B cell (primary cell): ENCODE measurements around the gene ZNF184. TPM values are rescaled to one million over a fixed set of nuclear protein-coding genes. Genes with fewer than 3 reads are reported as not detected.

Experiments
- ATAC-seq: fragments of 200-7000 bp; cut with Tn5 transposase; one replicate; pipeline ENCODE4 v1.10.0; 2021; ENCODE audit warnings: low read depth, mild to moderate bottlenecking, moderate number of reproducible peaks, moderate library complexity
- CTCF ChIA-PET: fragments of 350-600 bp; sonication (Branson Sonifier 250); formaldehyde crosslinking; loops from one replicate; lab custom pipeline; 2021; ENCODE audit warnings: antibody characterized with exemption, inconsistent platforms; lab: Charles Lee
- POLR2A ChIA-PET: fragments of 350-600 bp; sonication (Branson Sonifier 250); formaldehyde crosslinking; loops from one replicate; lab custom pipeline; 2021; ENCODE audit warnings: antibody characterized with exemption; lab: Charles Lee
- DNase-seq: peaks from one replicate; pipeline ENCODE4 v3.0.0; 2013
- H2AFZ ChIP-seq: 2 replicates; pipeline ENCODE4 v1.6.1; 2012; ENCODE audit warnings: mild to moderate bottlenecking, low read depth, low read length; ENCODE audit not compliant: insufficient read depth, poor library complexity, severe bottlenecking
- H3K27ac ChIP-seq, 2 donors: 1 replicate in 1 of 2; 2 replicates in 1 of 2; pipeline ENCODE4 v1.5.1; 2012 to 2013; ENCODE audit warnings: low read length in 2 of 2, mild to moderate bottlenecking in 2 of 2, moderate library complexity in 1 of 2
- H3K27me3 ChIP-seq, 4 experiments: fragments of 200-600 bp in 1 of 4; sonication (generic) in 1 of 4; replicated peaks in 1 of 4; 1 replicate in 2 of 4; 2 replicates in 2 of 4; pipeline versions ENCODE4 v1.6.1 to v1.7.0; 2013 to 2016; ENCODE audit warnings: low read length in 3 of 4, mild to moderate bottlenecking in 2 of 4, mixed read lengths in 1 of 4, moderate library complexity in 1 of 4; ENCODE audit not compliant: insufficient read depth in 4 of 4, control insufficient read depth in 3 of 4; ENCODE audit errors: control extremely low read depth in 1 of 4
- H3K36me3 ChIP-seq, 2 experiments: replicated peaks in 1 of 2; 1 replicate in 1 of 2; 2 replicates in 1 of 2; pipeline versions ENCODE4 v1.6.1 to v1.7.1; 2013; ENCODE audit warnings: low read length in 1 of 2; ENCODE audit not compliant: insufficient read depth in 2 of 2, control insufficient read depth in 1 of 2; ENCODE audit errors: control extremely low read depth in 1 of 2, extremely low read depth in 1 of 2
- H3K4me1 ChIP-seq, 2 donors: fragments of 200-600 bp in 1 of 2; sonication (generic) in 1 of 2; 1 replicate in 1 of 2; 2 replicates in 1 of 2; pipeline versions ENCODE4 v1.5.1 to v1.6.1; 2013 to 2017; ENCODE audit warnings: low read length in 2 of 2; ENCODE audit not compliant: control insufficient read depth in 2 of 2, insufficient read depth in 2 of 2
- H3K4me2 ChIP-seq: replicated peaks from 2 replicates; pipeline ENCODE3; 2012; ENCODE audit warnings: mild to moderate bottlenecking, low read depth, low read length; ENCODE audit not compliant: poor library complexity, severe bottlenecking
- H3K4me3 ChIP-seq, 5 experiments: fragments of 200-600 bp in 1 of 5; sonication (generic) in 1 of 5; 1 replicate in 3 of 5; 2 replicates in 2 of 5; pipeline versions ENCODE4 v1.5.1 to v1.7.0; 2011 to 2016; ENCODE audit warnings: low read length in 4 of 5, mild to moderate bottlenecking in 4 of 5, low read depth in 2 of 5, control low read depth in 1 of 5, moderate library complexity in 1 of 5; ENCODE audit not compliant: insufficient read depth in 1 of 5; ENCODE audit errors: control extremely low read depth in 1 of 5, extremely low read depth in 1 of 5
- H3K79me2 ChIP-seq: fragments of 200-600 bp; sonication (generic); one replicate; pipeline ENCODE4 v1.6.0; 2016; ENCODE audit warnings: low read length; ENCODE audit not compliant: control insufficient read depth, insufficient read depth
- H3K9ac ChIP-seq: fragments of 200-600 bp; sonication (generic); 2 replicates; pipeline ENCODE4 v1.6.1; 2017; ENCODE audit warnings: mild to moderate bottlenecking, low read length, moderate library complexity
- H3K9me3 ChIP-seq, 3 donors: one replicate each; pipeline versions ENCODE4 v1.6.1 to v1.7.1; 2013; ENCODE audit warnings: low read length in 2 of 3; ENCODE audit not compliant: control insufficient read depth in 2 of 3, insufficient read depth in 1 of 3; ENCODE audit errors: control extremely low read depth in 1 of 3
- H4K20me1 ChIP-seq: 2 replicates; pipeline ENCODE4 v1.6.0; 2012; ENCODE audit warnings: mild to moderate bottlenecking, low read length; ENCODE audit not compliant: insufficient read depth, control insufficient read depth, poor library complexity, severe bottlenecking
- H3K27ac Mint-ChIP-seq: one replicate; pipeline ENCODE4 v1.8.0; 2021; ENCODE audit warnings: mixed read lengths
- H3K27me3 Mint-ChIP-seq: one replicate; pipeline ENCODE4 v1.8.0; 2021; ENCODE audit warnings: mixed read lengths
- H3K4me1 Mint-ChIP-seq: one replicate; pipeline ENCODE4 v1.8.0; 2021; ENCODE audit warnings: mixed read lengths
- H3K4me3 Mint-ChIP-seq: one replicate; pipeline ENCODE4 v1.8.0; 2021; ENCODE audit warnings: mixed read lengths
- H3K9me3 Mint-ChIP-seq: one replicate; pipeline ENCODE4 v1.8.0; 2022; ENCODE audit warnings: mixed read lengths; ENCODE audit not compliant: insufficient read depth
- EZH2 ChIP-seq: IDR thresholded peaks from 2 replicates; pipeline ENCODE4 v1.6.1; 2012; ENCODE audit warnings: borderline replicate concordance, low read depth, mild to moderate bottlenecking, moderate library complexity, low read length; ENCODE audit not compliant: insufficient read depth, poor library complexity, severe bottlenecking
- WGBS: methylation state at CpG from one replicate; pipeline ENCODE4 v1.1.5; 2013; ENCODE audit warnings: missing lambda C conversion rate; ENCODE audit not compliant: insufficient coverage; 5-methylcytosine and 5-hydroxymethylcytosine counted together
- intact Hi-C: fragments of 100-400 bp; cut with micrococcal nuclease; formaldehyde crosslinking; loops from one replicate; pipeline ENCODE4 v1.10.0; 2022
- polyA plus RNA-seq: library from polyadenylated mRNA; depleted of rRNA; stranded (reverse); fragments of >200 nt; gene quantifications from 2 replicates; pipeline ENCODE4 v1.2.3, GENCODE V29; 2012
- total RNA-seq, 2 donors: library from RNA; stranded (reverse); fragments of 120-200 nt in 1 of 2; gene quantifications; 1 replicate in 1 of 2; 2 replicates in 1 of 2; pipeline versions ENCODE4 v1.2.3 to v1.2.4, GENCODE V29; 2013 to 2022
- TF ChIP-seq, protein P1 (sequence below): fragments of 200-600 bp; IDR thresholded peaks from one replicate; pipeline ENCODE4 v1.8.0; 2022; ENCODE audit warnings: antibody characterized with exemption, mild to moderate bottlenecking

Gene ZNF184
- total and polyA plus RNA-seq, 2 donors (not counting 1 experiment from before 2014, with no cell fraction given): 3.7 to 11.8 TPM

DNA sequence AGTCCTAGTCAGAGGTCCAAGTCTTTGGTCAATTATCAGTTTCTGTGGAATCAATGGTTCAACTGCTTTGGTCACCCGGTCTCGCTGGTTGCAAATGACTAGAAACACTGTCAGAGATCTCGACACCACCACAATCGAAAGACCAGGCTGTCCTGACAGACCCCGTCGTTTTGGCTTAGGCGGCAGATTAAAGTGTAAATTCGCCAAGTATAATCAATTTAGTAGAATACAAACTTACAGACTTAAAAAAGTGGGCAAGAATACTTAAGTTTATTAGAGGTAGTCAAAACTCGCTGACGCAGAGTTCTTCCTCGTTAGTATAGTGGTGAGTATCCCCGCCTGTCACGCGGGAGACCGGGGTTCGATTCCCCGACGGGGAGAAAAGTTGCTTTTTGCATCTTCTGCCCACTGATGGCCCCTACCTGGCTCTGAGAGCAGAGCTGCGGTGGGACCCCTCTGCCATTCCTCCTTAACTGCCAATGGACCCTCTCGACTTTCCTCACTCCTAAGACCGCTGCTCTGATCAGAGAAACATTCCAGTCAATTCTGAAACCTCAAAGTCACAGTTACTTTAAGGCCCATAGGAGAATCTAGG is 30.6 kb upstream of the ZNF184 start:
- ATAC-seq (peak; percentile 44), DNase-seq (peak; percentile 89)
- Histone ChIP-seq H3K27me3 (peaks cover 0 to 4% (median 1%) of the 10 kb centered on the region in 4 experiments), H3K4me2 (peak overlapping the region; percentile 72), H3K9ac (peak overlapping the region; percentile 63), H3K4me3 (peak overlapping the region; percentile 48 to 82 (median 74)), H3K36me3 (no peaks in the 10 kb centered on the region), H4K20me1 (no peaks in the 10 kb centered on the region), H3K79me2 (no peaks in the 10 kb centered on the region), H3K9me3 (peaks cover 0 to 3% (median 0%) of the 10 kb centered on the region in 3 donors), H2AFZ (peak overlapping the region; percentile 60), H3K4me1 (peaks cover 9 to 24% of the 10 kb centered on the region in 2 donors), H3K27ac (peak overlapping the region in 1 of 2 donors; percentile 64)
- Mint-ChIP-seq H3K9me3 (no peaks in the 10 kb centered on the region), H3K4me1 (peaks cover 38% of the 10 kb centered on the region), H3K27me3 (peaks cover 9% of the 10 kb centered on the region), H3K4me3 (peak overlapping the region; percentile 85), H3K27ac (peak overlapping the region; percentile 81)
- ChIA-PET CTCF (interaction anchor here (0.7 to 3.5 kb wide), 3 partner anchors 15 to 357 kb away, joined by 3 to 23 read pairs (median 4); a partner anchor contains a TSS), POLR2A (interaction anchor here (0.8 kb wide), 1 partner anchor 31 kb away, joined by 9 read pairs; no protein-coding TSS in a partner anchor)
- intact Hi-C loops: loop anchor here (1.0 to 10.0 kb wide), 6 partner anchors 15 to 1479 kb away; partner anchors contain the start of gene ABT1
- no peak for TF ChIP-seq EZH2
- TF ChIP-seq, protein P1, sequence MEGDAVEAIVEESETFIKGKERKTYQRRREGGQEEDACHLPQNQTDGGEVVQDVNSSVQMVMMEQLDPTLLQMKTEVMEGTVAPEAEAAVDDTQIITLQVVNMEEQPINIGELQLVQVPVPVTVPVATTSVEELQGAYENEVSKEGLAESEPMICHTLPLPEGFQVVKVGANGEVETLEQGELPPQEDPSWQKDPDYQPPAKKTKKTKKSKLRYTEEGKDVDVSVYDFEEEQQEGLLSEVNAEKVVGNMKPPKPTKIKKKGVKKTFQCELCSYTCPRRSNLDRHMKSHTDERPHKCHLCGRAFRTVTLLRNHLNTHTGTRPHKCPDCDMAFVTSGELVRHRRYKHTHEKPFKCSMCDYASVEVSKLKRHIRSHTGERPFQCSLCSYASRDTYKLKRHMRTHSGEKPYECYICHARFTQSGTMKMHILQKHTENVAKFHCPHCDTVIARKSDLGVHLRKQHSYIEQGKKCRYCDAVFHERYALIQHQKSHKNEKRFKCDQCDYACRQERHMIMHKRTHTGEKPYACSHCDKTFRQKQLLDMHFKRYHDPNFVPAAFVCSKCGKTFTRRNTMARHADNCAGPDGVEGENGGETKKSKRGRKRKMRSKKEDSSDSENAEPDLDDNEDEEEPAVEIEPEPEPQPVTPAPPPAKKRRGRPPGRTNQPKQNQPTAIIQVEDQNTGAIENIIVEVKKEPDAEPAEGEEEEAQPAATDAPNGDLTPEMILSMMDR: no peak
- 11% methylated on average over 13 of the region's 21 CpGs for WGBS
